ENCODE data around the gene DIS3L2.

DIS3L2 gene

DNA sequence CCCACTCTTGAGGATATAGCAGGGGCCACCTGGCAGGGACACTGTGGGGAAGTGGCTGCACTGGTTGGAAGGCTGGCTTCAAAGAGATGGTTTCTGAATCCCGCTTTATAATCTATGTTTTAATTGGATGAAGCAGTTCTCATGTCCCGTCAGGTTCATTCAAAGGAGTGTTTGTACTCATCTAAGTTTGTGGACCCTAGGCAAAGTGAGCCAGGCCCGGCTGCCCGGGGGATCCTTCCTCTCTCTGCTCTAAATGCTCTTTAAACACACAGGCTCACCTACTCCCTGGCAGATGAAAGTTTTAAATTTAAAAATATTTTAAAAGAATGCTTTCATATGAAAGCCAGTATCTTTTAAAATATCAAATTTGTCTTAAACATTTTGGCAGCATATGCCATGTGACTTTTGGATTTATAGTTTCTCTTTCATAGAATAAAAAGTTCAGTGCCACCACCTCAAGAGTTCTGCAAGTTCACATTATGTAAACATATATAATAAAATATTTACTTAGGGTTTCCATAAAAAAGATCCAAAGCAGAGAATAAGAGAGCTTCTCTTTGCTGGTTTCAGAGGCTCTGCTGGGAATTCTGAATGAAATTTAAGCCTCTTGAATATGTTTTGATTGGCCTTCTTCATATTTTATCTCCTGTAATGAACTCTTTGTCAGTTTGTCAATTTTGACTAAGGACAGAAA lies 273.6 kb downstream of the DIS3L2 start:
- DNase-seq, result no peak

GRCh38 chr2:232235716-232236115 lies 274.2 kb downstream of the DIS3L2 start:
- DNase-seq, result no peak

- no peak for DNase-seq
These were observed 274.7 kb downstream of the DIS3L2 start for GRCh38 chr2:232236200-232236599.

DNA sequence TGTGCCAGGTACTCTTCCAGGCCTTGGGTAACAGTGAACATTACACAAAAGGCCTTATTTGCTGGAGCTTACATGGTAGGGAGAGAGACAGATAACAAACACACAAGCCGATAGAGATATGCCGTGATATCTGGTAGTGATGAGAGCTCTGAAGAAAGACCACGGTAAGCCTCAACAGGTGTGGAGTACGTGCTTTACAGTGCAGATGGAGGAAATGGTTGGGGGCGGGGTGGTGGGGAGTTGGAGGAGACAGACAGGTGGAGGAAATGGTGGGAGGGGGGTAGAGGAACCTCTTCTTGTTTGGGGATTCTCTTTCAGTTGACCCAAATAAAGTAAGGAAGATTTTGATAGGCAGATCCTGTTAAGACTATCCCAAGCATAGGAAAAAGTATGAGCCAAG lies 276.0 kb downstream of the DIS3L2 start:
- DNase-seq, result no peak

- no peak for DNase-seq
These were observed 276.6 kb downstream of the DIS3L2 start for GRCh38 chr2:232238108-232238507.

DNA sequence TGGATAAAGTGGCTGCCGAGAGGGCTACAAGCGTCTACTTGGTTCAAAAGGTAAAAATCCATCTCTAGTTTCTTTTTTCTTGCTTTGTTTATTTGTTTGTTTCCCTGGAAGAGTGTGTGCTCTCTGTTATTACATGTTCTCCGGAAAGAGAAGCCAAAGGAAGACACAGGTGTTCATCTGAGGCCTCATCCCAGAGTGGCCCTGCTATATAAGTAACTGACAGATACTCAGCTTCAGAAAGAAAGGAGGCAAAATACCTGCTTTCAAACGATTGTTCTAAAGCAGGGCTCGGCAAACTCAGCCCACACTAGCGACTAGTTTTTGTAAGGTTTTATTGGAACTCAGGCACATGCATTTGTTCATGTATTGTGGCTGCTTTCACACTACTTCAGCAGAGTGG lies 277.1 kb downstream of the DIS3L2 start:
- DNase-seq, result no peak

- no peak for DNase-seq
These were observed 278.6 kb downstream of the DIS3L2 start for GRCh38 chr2:232239951-232240681.

- no peak for DNase-seq
These were observed 279.4 kb downstream of the DIS3L2 start for GRCh38 chr2:232240906-232241305.

DNA sequence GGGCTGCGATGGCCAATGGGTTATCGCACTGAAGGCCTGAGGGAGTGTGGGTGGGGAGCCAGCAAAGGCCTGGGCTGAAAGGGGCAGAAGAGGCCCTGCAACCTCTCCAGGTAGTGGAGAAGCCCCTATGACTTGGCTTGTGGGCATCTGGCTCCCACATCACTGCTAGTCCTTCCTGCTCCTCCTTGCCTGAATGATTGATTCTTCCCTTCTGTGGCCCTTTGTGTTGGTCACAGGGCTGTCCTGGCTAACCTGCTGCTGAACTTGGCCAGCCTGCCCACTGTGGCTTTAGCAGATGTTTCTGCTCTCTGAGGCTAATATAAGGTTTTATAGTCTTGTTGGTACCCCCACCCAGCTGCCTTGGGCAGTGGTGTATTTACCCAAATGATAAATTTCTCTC lies 280.8 kb downstream of the DIS3L2 start:
- no peak for DNase-seq

- no peak for DNase-seq
These were observed 283.6 kb downstream of the DIS3L2 start for GRCh38 chr2:232245111-232245510.

DNA sequence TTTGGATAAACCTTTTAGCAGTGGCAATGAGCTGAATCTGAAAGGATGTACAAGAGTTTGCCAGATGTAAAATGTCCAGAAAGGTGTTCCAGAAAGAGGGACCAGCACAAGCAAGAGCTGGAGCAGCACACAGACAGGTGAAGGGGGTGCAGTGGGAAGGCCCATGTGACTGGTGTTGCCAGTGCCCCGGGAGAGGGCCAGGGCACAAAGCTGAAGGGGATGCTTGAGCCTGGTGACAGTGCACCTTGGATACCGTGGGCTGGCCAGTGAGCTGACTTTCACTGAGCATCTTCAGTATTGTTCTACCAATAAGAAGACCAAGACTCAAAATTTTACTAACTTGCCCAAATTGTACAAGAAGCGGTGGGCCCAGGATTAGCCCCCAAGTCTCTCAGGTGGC lies 284.7 kb downstream of the DIS3L2 start:
- DNase-seq, result no peak

GRCh38 chr2:232249096-232249495 lies 287.6 kb downstream of the DIS3L2 start:
- no peak for DNase-seq

DNA sequence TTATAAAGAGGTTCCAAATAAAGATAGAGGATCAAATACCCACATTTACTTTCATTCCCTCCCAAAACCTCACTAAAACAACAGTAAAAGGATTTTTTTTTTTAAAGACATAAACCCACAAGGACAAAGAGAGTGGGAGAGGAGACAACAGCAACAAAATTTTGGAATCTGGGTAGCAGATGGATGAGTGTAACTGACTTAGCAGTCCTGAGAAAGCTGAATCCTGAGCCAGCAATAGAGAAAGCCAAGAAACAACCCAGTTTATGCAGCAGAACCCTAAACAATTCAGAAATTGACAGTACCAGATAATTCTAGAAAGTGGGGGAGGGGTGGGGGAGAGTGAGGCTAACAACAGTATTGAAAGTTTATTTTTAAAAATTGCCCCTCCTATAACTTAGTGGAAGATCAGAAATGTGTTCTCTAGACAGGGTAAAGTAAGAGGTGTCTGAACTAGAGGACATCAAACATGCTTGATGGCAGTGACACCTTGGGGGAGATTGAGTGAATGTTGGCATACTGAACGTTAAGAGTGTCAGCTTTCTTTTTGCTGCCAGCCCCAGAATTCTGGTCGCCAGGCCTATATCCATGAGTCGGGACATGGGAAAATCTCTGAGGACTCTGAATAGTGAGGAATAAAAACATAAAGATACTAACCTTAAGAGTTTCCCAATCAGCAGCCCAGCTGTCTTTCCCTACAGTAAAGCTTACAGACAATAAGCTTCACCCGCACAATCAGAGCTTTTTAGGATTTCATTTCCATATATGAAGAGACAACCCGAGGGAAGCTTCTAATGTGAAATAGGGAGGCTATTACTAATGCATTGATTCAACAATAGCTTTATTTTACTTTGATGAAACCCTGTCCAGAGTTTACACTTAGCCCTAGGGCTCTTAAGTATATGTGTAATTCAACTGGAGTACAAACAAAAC lies 289.0 kb downstream of the DIS3L2 start:
- DNase-seq, result no peak

DNA sequence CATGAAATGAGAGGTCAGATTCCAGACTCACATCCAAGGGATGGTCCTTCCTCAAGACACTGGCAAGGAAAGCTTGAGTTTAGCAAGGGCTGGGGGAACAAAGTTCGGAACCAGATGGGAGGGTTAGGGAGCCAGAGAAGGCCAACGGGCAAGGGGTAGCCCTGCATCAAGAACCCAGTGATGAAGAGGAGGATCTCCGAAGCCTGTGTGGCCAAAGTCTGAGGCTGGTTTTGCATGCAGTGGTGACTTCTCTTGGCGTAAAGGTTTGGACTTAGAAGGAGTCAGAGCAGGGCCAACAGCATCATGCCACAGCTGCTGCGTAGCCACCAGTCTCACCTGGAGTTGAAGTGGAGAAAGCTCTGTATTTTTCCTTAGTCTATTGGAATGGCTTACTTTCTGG lies 293.5 kb downstream of the DIS3L2 start:
- no peak for DNase-seq

- no peak for DNase-seq
These were observed 298.6 kb downstream of the DIS3L2 start for GRCh38 chr2:232260075-232260474.

GRCh38 chr2:232261776-232262175 lies 300.3 kb downstream of the DIS3L2 start:
- DNase-seq, result no peak

DNA sequence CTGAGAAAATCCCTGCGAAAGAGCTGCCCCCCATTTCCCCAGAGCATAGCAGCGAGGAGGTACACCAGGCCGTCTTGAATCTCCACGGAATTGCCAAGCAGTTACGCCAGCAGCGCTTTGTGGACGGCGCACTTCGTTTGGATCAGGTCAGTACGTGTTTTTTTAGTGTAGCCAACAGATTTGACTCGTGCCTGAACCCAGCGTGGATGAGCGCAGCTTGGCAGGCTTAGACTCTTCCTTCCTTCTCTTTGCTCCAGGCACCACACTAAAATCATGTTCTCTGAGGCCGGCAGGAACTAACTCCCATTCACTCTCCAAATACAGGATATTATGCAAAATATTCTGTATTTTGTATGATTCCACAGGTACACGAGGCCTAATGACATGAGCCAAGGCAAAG lies 301.8 kb downstream of the DIS3L2 start:
- DNase-seq, result no peak

GRCh38 chr2:232264081-232264480 lies 302.6 kb downstream of the DIS3L2 start:
- no peak for DNase-seq

- no peak for DNase-seq
These were observed 303.8 kb downstream of the DIS3L2 start for GRCh38 chr2:232265329-232265728.

DNA sequence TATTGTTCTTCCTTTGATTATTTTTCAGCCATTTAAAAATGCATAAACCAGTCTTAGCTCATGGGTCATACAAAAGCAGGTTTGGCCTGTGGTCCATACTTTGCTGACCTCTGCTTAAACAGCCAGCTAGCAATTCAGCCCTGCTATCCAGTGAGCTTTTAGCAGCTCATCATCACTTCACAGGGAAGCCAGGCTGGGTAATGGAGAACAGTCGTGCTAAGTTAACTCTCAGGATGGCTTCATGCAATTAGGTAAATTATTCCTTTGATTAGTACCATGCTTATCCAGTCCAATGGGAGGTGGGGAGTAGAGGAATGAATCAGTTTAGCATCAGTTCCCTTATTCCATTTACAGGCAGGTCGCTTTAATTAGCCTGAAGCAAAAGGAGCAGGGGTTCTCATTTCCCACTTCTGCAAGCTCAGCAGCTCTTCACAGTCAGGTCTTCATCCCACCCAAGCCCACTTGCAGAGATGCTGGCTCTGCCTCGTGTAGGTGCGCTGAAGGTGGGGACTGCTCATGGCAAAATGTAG lies 307.2 kb downstream of the DIS3L2 start:
- no peak for DNase-seq

- DNase-seq, result no peak
These were observed 308.4 kb downstream of the DIS3L2 start for GRCh38 chr2:232269867-232270266.

GRCh38 chr2:232273903-232274643 lies 312.6 kb downstream of the DIS3L2 start:
- no peak for DNase-seq

DNA sequence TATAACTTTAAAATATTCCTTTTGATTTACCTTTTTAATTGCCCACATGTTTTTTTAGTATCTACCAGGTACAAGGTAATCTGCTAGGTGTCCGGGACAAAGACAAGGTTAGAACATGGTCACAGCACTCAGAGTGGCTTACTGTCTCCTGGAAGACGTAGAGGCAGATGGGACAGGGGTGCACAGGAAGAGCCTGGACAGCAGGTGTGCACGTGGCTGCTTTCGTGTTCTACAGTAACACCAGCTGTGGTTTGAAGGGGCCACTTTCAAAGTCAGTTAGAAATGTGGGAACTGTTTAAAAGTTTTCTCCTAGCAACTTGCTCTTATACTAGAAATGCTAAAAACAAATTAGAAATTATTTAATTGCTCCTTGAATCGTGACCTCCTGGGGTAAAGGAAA lies 314.2 kb downstream of the DIS3L2 start:
- no peak for DNase-seq
